AG09319 (cell line): Measurements from ENCODE around the gene ANKRD29.

Experiments used
- DNase-seq: peaks from one replicate; pipeline ENCODE4 v3.0.0-alpha.2; 2010; ENCODE audit warnings: low read depth; ENCODE audit errors: extremely low read depth
- CTCF ChIP-seq: IDR thresholded peaks from 2 replicates; pipeline ENCODE4 v1.5.1; 2011; ENCODE audit warnings: low read depth, mild to moderate bottlenecking, inconsistent platforms, low read length, moderate library complexity

Gene ANKRD29

GRCh38 chr18:23684515-23685197 lies 21.9 kb upstream of the ANKRD29 start:
- no peak for TF ChIP-seq CTCF
- DNase-seq = no peak

- TF ChIP-seq CTCF = no peak
These were observed 21.0 kb upstream of the ANKRD29 start for GRCh38 chr18:23683671-23684070.

GRCh38 chr18:23683155-23683554 lies 20.4 kb upstream of the ANKRD29 start:
- no peak for TF ChIP-seq CTCF
- DNase-seq = no peak

More at GRCh38 chr18:23683671-23684070, 21.0 kb upstream of the ANKRD29 start:
- DNase-seq = no peak

GRCh38 chr18:23682472-23682871 lies 19.8 kb upstream of the ANKRD29 start:
- DNase-seq = no peak
- no peak for TF ChIP-seq CTCF

- DNase-seq = no peak
- no peak for TF ChIP-seq CTCF
These were observed 19.3 kb upstream of the ANKRD29 start for GRCh38 chr18:23682045-23682444.

GRCh38 chr18:23675896-23676295 lies 13.2 kb upstream of the ANKRD29 start:
- DNase-seq = no peak
- no peak for TF ChIP-seq CTCF

GRCh38 chr18:23675236-23675635 lies 12.5 kb upstream of the ANKRD29 start:
- TF ChIP-seq CTCF = no peak
- no peak for DNase-seq
